GM19023 (cell line): ENCODE results near the gene ASH1L.
"Not testable (repeated sequence)": the region's sequence is repeated elsewhere in the genome, so short reads cannot be mapped to it uniquely, and the experiment has no call there.

Source experiments
- ATAC-seq: cut with Tn5 transposase; IDR thresholded peaks from one replicate; pipeline ENCODE4 v1.9.1; 2021; ENCODE audit warnings: mild to moderate bottlenecking, moderate library complexity; ENCODE audit not compliant: unreplicated experiment

Gene ASH1L

GRCh38 chr1:155309423-155310021, 253.1 kb downstream of the ASH1L start:
- no peak for ATAC-seq

GRCh38 chr1:155308493-155309422, 253.8 kb downstream of the ASH1L start, which contains the start of gene FDPS:
Gene FDPS, plus strand, starts transcription at chr1:155308866. Its CDS starts 924 bp downstream, at chr1:155309790.
- peak; percentile 96 for ATAC-seq

GRCh38 chr1:155307247-155307740, 255.3 kb downstream of the ASH1L start:
- no peak for ATAC-seq

- ATAC-seq: no peak
Observed at GRCh38 chr1:155305881-155306391, 256.7 kb downstream of the ASH1L start.

GRCh38 chr1:155304558-155305063, 258.0 kb downstream of the ASH1L start:
- no peak for ATAC-seq

- no peak for ATAC-seq
Observed at GRCh38 chr1:155301342-155301841, 261.2 kb downstream of the ASH1L start, which contains the start of gene PKLR. Gene PKLR, minus strand, starts transcription at chr1:155301438. Its CDS starts 43 bp downstream, at chr1:155301395.

- no peak for ATAC-seq
Observed at GRCh38 chr1:155300553-155301329, 261.9 kb downstream of the ASH1L start.

- no peak for ATAC-seq
Observed at GRCh38 chr1:155300024-155300423, 262.6 kb downstream of the ASH1L start.

- no peak for ATAC-seq
Observed at GRCh38 chr1:155297384-155297783, 265.2 kb downstream of the ASH1L start.

GRCh38 chr1:155296661-155297060, 265.9 kb downstream of the ASH1L start:
- ATAC-seq: no peak

- no peak for ATAC-seq
Observed at GRCh38 chr1:155295942-155296267, 266.7 kb downstream of the ASH1L start.

GRCh38 chr1:155295183-155295941, 267.2 kb downstream of the ASH1L start:
- no peak for ATAC-seq

GRCh38 chr1:155294520-155295182, 268.0 kb downstream of the ASH1L start:
- ATAC-seq: no peak

- ATAC-seq: no peak
Observed at GRCh38 chr1:155293086-155293749, 269.4 kb downstream of the ASH1L start.

- ATAC-seq: not testable (repeated sequence)
Observed at GRCh38 chr1:155291006-155291405, 271.6 kb downstream of the ASH1L start.

GRCh38 chr1:155287987-155288543, 274.5 kb downstream of the ASH1L start:
- no peak for ATAC-seq

- no peak for ATAC-seq
Observed at GRCh38 chr1:155286544-155286943, 276.1 kb downstream of the ASH1L start.

GRCh38 chr1:155285631-155286044, 277.0 kb downstream of the ASH1L start:
- no peak for ATAC-seq
